Choroid plexus epithelial cell (primary cell): ENCODE measurements around the gene TMEM156.
"Not testable (repeated sequence)": the region's sequence is repeated elsewhere in the genome, so short reads cannot be mapped to it uniquely, and the experiment has no call there.

Experiments
- DNase-seq: peaks from one replicate; pipeline ENCODE4 v3.0.0-alpha.2; 2010; ENCODE audit warnings: low read depth
- H3K4me3 ChIP-seq: 2 replicates; pipeline ENCODE4 v1.5.1; 2011; ENCODE audit warnings: low read depth, mild to moderate bottlenecking, control low read depth, low read length, moderate library complexity
- CTCF ChIP-seq: conservative IDR thresholded peaks from 2 replicates; pipeline ENCODE4 v1.5.1; 2011; ENCODE audit warnings: low read depth, mild to moderate bottlenecking, control low read depth, inconsistent platforms, low read length, moderate library complexity

The TMEM156 gene

GRCh38 chr4:39022241-39022640 lies 10.0 kb downstream of the TMEM156 start:
- TF ChIP-seq CTCF: no peak
- no peak overlapping the region for H3K4me3 ChIP-seq
- no peak for DNase-seq

- H3K4me3 ChIP-seq: no peak overlapping the region
- TF ChIP-seq CTCF: no peak
- peak; percentile 63 for DNase-seq
Observed at GRCh38 chr4:39021631-39022030, 10.6 kb downstream of the TMEM156 start.

- no peak for DNase-seq
- H3K4me3 ChIP-seq: no peak overlapping the region
- TF ChIP-seq CTCF: no peak
Observed at GRCh38 chr4:39020130-39020529, 12.1 kb downstream of the TMEM156 start.

- no peak for DNase-seq
- no peak for TF ChIP-seq CTCF
- H3K4me3 ChIP-seq: no peak overlapping the region
Observed at GRCh38 chr4:39014028-39014427, 18.2 kb downstream of the TMEM156 start.

- no peak for DNase-seq
- no peak for TF ChIP-seq CTCF
- H3K4me3 ChIP-seq: no peak overlapping the region
Observed at GRCh38 chr4:39004758-39005157, 27.5 kb downstream of the TMEM156 start.

- not testable (repeated sequence) for DNase-seq, H3K4me3 ChIP-seq
Observed at GRCh38 chr4:39002058-39002457, 30.2 kb downstream of the TMEM156 start.

GRCh38 chr4:38995660-38996005 lies 36.6 kb downstream of the TMEM156 start:
- H3K4me3 ChIP-seq: no peak overlapping the region
- TF ChIP-seq CTCF: no peak
- DNase-seq: peak; percentile 34

- no peak for TF ChIP-seq CTCF
- no peak overlapping the region for H3K4me3 ChIP-seq
- no peak for DNase-seq
Observed at GRCh38 chr4:38994135-38994534, 38.1 kb downstream of the TMEM156 start.
